Adrenal gland (tissue), 12 donors: Measurements from ENCODE around the gene ASXL1. TPM values are rescaled to one million over a fixed set of nuclear protein-coding genes. Genes with fewer than 3 reads are reported as not detected.

Experiments used
- DNase-seq, 7 donors: peaks; one replicate each; pipeline ENCODE4 v3.0.0-alpha.2; 2019 to 2020
- H3K27ac ChIP-seq, 5 donors: fragments of 200-600 bp; sonication (generic) in 4 of 5; 1 replicate in 3 of 5; 2 replicates in 2 of 5; pipeline versions ENCODE4 v1.5.1 to v1.8.0; 2016 to 2020; ENCODE audit warnings: mild to moderate bottlenecking in 1 of 5
- H3K27me3 ChIP-seq: fragments of 200-600 bp; 2 replicates; pipeline ENCODE4 v1.8.0; 2021
- H3K36me3 ChIP-seq, 2 donors: fragments of 200-600 bp; replicated peaks in 1 of 2; 1 replicate in 1 of 2; 2 replicates in 1 of 2; pipeline versions ENCODE4 v1.5.1 to v1.8.0; 2018 to 2022
- H3K4me1 ChIP-seq, 2 donors: fragments of 200-600 bp; replicated peaks in 1 of 2; 1 replicate in 1 of 2; 2 replicates in 1 of 2; pipeline versions ENCODE4 v1.5.1 to v1.8.0; 2018 to 2021
- H3K4me3 ChIP-seq, 4 donors: fragments of 200-600 bp; sonication (generic) in 3 of 4; one replicate each; pipeline ENCODE4 v1.5.1; 2016 to 2018
- H3K9me3 ChIP-seq, 3 donors: fragments of 200-600 bp; sonication (generic) in 1 of 3; replicated peaks in 1 of 3; 1 replicate in 2 of 3; 2 replicates in 1 of 3; pipeline versions ENCODE4 v1.5.1 to v1.8.0; 2016 to 2021
- POLR2A ChIP-seq, 2 donors: fragments of 450-650 bp; IDR thresholded peaks; one replicate each; pipeline ENCODE4 v1.6.1; 2017; ENCODE audit warnings: antibody characterized with exemption in 2 of 2, mild to moderate bottlenecking in 2 of 2, moderate library complexity in 1 of 2
- WGBS, 4 donors: extraction: QIAGEN DNeasy Blood & Tissue Kit in 2 of 4; methylation state at CpG; one replicate each; pipeline versions ENCODE4 v1.1.5 to v1.1.7; 2013 to 2017; 5-methylcytosine and 5-hydroxymethylcytosine counted together
- intact Hi-C, 2 donors: fragments of 100-400 bp; cut with DNase I; formaldehyde crosslinking; loops; one replicate each; pipeline versions ENCODE4 v1.14.1 to v1.15.0; 2022 to 2023
- polyA plus RNA-seq, 3 donors: library from polyadenylated mRNA; stranded (reverse); fragments of 200-250 nt in 2 of 3; fragments of 350-450 nt in 1 of 3; fragmentation: Illumina TruSeq in 1 of 3; extraction: RNeasy Lipid Tissue Mini Kit (QIAGEN cat#74804) in 1 of 3; gene quantifications; one replicate each; pipeline ENCODE4 v1.2.3, GENCODE V29; 2013 to 2014
- total RNA-seq, 9 donors: library from RNA; depleted of rRNA in 4 of 9; stranded (reverse); fragments of >200 nt in 4 of 9; fragments of 120-200 nt in 1 of 9; fragmentation: NEBNext Ultra II Directional in 1 of 9; extraction: Animal tissue kit (Norgen Biotek cat#: 25700) in 1 of 9; gene quantifications; one replicate each; pipeline versions ENCODE4 v1.1.0 to v1.2.4, GENCODE V29; 2013 to 2023
- TF ChIP-seq, protein P1 (sequence below), 6 experiments: fragments of 450-650 bp in 4 of 6; fragments of 200-600 bp in 2 of 6; sonication (generic) in 1 of 6; IDR thresholded peaks; 1 replicate in 5 of 6; 2 replicates in 1 of 6; pipeline versions ENCODE4 v1.5.1 to v1.8.0; 2016 to 2021; ENCODE audit warnings: antibody characterized with exemption in 6 of 6, mild to moderate bottlenecking in 2 of 6, moderate library complexity in 1 of 6
- donor health status: healthy with polysubstance abuse.
- donor health status: Bipolar disorder and iron deficiency.
- donor health status: DM: yes; HTN: yes; CAD: no.
- donor health status: DM: no; HTN: no; CAD: no.
- donor health status: DM: no; HTN: no; CAD: no.
- donor health status: DM: yes; HTN: yes; CAD: no.

The ASXL1 gene
- total and polyA plus RNA-seq, 12 donors: 19.9 to 77.7 (median 51.8) TPM

DNA sequence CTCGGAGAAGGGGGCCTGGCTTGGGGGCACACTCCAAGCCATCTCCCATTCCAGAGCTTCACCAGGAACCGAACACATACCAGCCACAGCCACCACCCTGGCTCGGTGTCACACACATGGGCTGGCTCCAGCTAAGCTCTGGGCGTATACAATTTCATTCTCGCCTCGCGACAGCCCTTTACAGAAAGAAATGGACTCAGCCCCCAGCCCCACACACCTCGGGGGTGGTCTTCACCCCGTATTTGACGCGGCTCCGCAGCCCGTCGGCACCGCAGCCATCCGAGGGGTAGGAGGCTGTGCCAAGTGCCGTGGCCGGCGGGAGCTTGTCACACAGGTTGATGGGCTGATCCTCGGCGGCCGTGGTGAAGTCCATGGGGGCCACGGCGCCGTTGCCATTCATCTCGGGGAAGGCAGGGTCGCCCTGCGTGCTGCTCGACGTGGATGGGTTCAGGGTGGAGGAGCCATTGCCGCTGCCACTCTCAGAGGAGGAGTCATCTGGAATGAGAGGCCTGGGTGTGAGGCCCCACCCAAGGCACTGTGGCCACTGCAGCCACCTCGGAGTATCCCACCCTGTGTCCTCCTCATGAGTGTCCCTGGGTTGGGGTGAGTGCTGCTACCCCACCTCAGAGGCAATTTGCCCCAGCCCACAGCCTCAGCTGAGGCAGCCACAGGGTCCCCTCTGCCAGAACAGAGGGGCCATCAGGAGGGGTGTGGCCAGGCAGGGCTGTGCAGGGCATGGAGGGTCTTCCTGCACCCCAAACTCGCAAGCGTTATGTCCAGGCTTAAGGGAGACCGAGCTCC lies 98.0 kb downstream of the ASXL1 start:
- H3K4me3 ChIP-seq: no peak overlapping the region
- TF ChIP-seq, protein P1, sequence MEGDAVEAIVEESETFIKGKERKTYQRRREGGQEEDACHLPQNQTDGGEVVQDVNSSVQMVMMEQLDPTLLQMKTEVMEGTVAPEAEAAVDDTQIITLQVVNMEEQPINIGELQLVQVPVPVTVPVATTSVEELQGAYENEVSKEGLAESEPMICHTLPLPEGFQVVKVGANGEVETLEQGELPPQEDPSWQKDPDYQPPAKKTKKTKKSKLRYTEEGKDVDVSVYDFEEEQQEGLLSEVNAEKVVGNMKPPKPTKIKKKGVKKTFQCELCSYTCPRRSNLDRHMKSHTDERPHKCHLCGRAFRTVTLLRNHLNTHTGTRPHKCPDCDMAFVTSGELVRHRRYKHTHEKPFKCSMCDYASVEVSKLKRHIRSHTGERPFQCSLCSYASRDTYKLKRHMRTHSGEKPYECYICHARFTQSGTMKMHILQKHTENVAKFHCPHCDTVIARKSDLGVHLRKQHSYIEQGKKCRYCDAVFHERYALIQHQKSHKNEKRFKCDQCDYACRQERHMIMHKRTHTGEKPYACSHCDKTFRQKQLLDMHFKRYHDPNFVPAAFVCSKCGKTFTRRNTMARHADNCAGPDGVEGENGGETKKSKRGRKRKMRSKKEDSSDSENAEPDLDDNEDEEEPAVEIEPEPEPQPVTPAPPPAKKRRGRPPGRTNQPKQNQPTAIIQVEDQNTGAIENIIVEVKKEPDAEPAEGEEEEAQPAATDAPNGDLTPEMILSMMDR (IDR thresholded peaks at IDR 0.05): no peak
- no peak for TF ChIP-seq POLR2A (IDR thresholded peaks at IDR 0.05)
- 67 to 86% (median 83%) methylated on average over 1 to 35 of the region's 35 CpGs for WGBS, 4 donors
- H3K4me1 ChIP-seq: peaks cover 7 to 28% of the 10 kb centered on the region in 2 donors
- H3K27me3 ChIP-seq: no peaks in the 10 kb centered on the region
- intact Hi-C loops: loop anchor here in 1 of 2 donors (10.0 kb wide), 1 partner anchor 121 kb away; no protein-coding TSS in a partner anchor
- H3K36me3 ChIP-seq: peaks cover 0 to 25% of the 10 kb centered on the region in 2 donors
- no peaks in the 10 kb centered on the region for H3K9me3 ChIP-seq
- DNase-seq: no peak
- H3K27ac ChIP-seq: peak overlapping the region in 1 of 5 donors; percentile 50

DNA sequence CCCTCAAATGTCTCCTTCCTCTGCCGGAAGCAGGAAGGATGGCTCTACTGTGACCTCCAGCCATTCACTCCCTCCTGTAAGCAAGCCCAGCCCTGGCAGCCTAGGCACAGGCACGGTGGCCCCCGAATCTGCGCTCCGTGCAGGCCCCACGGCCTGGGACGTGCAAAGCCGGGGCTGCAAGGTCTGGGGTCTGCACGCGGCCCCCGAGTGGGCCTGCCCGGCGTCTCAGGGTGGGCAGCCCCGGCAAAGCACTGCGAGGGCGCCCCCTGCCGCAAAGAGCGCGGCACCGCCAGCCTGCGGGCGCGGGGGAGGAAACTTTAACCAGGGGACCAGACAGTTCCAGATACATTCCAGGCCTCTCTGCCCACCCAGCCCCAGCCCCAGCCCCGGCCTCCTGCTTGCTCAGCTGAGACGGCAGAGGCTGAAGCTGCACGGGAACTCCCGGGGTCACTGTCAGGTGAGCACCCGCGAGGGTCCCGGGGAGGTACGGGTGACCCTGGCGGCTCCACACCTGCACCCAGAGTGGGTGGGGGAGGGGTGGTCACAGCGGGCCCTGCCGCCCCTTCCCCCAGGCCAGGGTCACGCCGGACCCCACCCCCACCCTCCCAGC lies 98.8 kb downstream of the ASXL1 start:
- H3K36me3 ChIP-seq: peaks cover 0 to 16% of the 10 kb centered on the region in 2 donors
- TF ChIP-seq, protein P1 (IDR thresholded peaks at IDR 0.05): peak; percentile 51 to 81 (median 71)
- no peak for TF ChIP-seq POLR2A (IDR thresholded peaks at IDR 0.05)
- H3K9me3 ChIP-seq: no peaks in the 10 kb centered on the region
- intact Hi-C loops: loop anchor here in 1 of 2 donors (10.0 kb wide), 1 partner anchor 122 kb away; no protein-coding TSS in a partner anchor
- peaks cover 7 to 24% of the 10 kb centered on the region in 2 donors for H3K4me1 ChIP-seq
- WGBS, 4 donors: 4 to 38% (median 10%) methylated on average over 1 to 36 of the region's 36 CpGs
- DNase-seq: peak in 2 of 7 donors; percentile 49 to 55
- peak overlapping the region in 2 of 4 donors; percentile 42 to 65 for H3K4me3 ChIP-seq
- H3K27me3 ChIP-seq: no peaks in the 10 kb centered on the region
- peak overlapping the region in 2 of 5 donors; percentile 50 to 58 for H3K27ac ChIP-seq

DNA sequence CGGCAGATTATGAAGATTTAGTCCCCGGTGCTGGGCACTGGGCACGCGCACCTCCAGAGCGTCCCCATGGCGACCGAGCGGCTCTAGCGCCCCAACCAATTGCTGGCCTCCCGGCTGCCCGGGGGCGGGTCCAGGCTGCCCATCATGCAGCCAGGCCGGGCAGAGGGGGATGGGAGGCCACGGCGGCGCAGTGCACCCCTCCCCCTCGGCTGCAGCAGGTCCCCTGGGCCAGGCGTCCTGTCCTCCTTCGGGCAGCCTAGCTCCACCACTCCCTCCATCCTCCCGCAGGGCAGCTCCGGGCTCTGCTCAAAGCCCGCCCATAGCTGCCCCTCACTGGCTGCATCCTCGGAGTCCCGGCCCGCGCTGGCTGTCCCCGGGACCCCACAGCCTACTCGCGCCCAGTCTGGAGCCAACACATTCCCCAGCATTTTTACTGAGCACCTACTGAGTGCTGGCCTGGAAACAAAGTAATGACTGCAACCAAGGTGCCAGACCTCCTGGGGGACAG lies 99.4 kb downstream of the ASXL1 start:
- H3K36me3 ChIP-seq: peaks cover 0 to 16% of the 10 kb centered on the region in 2 donors
- H3K27me3 ChIP-seq: no peaks in the 10 kb centered on the region
- intact Hi-C loops: loop anchor here in 1 of 2 donors (10.0 kb wide), 1 partner anchor 123 kb away; no protein-coding TSS in a partner anchor
- 8 to 32% (median 13%) methylated on average over 20 to 29 of the region's 29 CpGs; no CpG with 5 or more reads in 1 of the 4 donors for WGBS, 4 donors
- H3K27ac ChIP-seq: peak overlapping the region in 2 of 5 donors; percentile 50 to 58
- DNase-seq: peak; percentile 81 to 90 (median 85)
- H3K4me3 ChIP-seq: peak overlapping the region in 2 of 4 donors; percentile 42 to 65
- peaks cover 7 to 24% of the 10 kb centered on the region in 2 donors for H3K4me1 ChIP-seq
- TF ChIP-seq POLR2A (IDR thresholded peaks at IDR 0.05): no peak
- TF ChIP-seq, protein P1 (IDR thresholded peaks at IDR 0.05): peak in 1 of 6 experiments; percentile 2
- H3K9me3 ChIP-seq: no peaks in the 10 kb centered on the region
